ENCODE measurements around the gene MARCO.

MARCO gene, protein sequence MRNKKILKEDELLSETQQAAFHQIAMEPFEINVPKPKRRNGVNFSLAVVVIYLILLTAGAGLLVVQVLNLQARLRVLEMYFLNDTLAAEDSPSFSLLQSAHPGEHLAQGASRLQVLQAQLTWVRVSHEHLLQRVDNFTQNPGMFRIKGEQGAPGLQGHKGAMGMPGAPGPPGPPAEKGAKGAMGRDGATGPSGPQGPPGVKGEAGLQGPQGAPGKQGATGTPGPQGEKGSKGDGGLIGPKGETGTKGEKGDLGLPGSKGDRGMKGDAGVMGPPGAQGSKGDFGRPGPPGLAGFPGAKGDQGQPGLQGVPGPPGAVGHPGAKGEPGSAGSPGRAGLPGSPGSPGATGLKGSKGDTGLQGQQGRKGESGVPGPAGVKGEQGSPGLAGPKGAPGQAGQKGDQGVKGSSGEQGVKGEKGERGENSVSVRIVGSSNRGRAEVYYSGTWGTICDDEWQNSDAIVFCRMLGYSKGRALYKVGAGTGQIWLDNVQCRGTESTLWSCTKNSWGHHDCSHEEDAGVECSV

DNA sequence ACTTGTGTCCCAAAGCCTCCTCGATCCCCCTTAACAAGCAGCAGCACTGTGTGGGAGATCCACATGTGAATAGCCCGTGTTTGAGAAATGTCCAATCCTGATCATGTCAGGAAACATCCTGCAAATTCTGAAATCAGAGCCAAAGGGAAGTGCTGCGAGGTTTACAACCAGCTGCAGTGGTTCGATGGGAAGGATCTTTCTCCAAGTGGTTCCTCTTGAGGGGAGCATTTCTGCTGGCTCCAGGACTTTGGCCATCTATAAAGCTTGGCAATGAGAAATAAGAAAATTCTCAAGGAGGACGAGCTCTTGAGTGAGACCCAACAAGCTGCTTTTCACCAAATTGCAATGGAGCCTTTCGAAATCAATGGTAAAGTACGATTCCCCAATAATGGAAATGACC, at the start of gene MARCO:
Gene MARCO (plus strand): TSS at position 164 of the 400 bp plus-strand sequence. CDS start 107 bp downstream, at position 271.
- no peak for DNase-seq (ENCODE audit: insufficient read length, low spot score)
- no peak for TF ChIP-seq POLR2A (IDR thresholded peaks at IDR 0.05; ENCODE audit: low read depth, low read length)

DNA sequence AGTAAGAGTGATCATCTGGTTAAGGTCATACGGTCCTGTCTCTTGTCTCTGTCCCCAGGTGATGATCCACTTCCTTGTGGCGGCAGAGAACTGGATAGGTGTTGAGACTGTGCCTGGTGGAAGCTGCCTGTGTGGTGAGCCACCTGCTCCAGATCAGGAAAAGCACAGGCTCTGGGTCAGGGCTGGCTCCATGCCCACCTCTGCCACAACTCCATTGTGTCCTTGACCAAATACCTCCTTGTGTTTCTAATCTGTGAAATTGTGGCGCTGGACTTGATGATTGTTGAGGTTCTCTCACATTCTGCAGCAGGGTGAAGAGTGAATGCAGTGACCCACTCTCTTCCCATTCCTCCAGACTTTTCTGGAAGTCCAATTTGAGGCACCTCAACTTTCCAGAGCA, 48.9 kb upstream of the MARCO start:
- no peak for DNase-seq (ENCODE audit: insufficient read length, low spot score)
- no peak for TF ChIP-seq POLR2A (IDR thresholded peaks at IDR 0.05; ENCODE audit: low read depth, low read length)
- FAIRE-seq = no peak

More for the DNA sequence above, at the start of gene MARCO:
- FAIRE-seq = no peak

DNA sequence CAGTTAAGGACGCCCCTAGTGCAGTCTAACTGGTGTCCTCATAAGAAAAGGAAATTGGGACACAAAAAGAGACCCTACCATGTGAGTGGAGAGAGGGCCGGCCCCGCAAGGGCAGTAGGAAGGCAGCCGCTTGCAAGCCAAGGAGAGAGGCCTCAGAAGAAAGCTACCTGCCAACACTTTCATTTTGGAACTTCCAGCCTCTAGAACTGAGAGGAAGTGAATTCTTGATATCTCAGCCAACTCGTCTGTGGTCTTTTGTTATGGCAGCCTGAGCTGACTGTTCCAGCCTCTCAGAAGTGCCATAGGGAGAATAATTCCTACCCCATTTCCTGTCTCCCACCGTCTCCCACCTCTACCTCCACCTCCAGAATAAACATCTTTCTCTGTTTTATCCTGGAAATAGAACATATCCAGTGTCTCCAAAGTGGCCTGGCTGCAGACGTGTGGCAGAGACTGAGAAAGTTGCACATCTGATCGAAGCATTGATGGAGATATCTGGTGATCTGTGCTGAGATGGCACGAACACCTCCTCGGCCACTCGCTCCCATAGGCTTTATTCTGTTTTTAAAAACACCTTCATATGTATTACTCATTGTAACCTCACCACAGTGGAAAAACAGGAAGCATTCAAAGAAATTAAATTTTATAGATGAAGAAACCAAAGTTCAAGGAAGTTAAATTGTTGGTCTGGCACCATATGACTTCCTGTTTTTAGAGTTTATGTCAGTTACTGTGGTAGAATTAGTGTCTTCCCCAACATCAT, 39.5 kb upstream of the MARCO start:
- DNase-seq (ENCODE audit: insufficient read length, low spot score) = no peak
- no peak for FAIRE-seq
- TF ChIP-seq POLR2A (IDR thresholded peaks at IDR 0.05; ENCODE audit: low read depth, low read length) = no peak

DNA sequence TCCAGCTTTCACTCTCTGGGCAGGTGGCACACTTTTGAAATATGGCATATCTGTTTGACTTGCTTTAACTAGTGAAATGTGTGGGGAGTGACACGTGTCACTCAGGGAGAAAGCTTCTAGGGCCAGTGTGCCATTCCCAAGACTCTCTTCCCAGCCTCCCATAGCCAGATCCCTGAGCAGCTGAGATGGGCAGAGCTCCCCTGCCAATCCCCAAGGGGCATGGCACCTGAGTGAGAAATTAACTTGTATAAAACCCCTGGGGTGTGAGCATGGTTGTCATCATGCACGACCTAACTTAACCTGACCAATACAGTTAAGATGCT, 39.0 kb upstream of the MARCO start:
- DNase-seq (ENCODE audit: insufficient read length, low spot score) = no peak
- TF ChIP-seq POLR2A (IDR thresholded peaks at IDR 0.05; ENCODE audit: low read depth, low read length) = no peak
- FAIRE-seq = no peak

DNA sequence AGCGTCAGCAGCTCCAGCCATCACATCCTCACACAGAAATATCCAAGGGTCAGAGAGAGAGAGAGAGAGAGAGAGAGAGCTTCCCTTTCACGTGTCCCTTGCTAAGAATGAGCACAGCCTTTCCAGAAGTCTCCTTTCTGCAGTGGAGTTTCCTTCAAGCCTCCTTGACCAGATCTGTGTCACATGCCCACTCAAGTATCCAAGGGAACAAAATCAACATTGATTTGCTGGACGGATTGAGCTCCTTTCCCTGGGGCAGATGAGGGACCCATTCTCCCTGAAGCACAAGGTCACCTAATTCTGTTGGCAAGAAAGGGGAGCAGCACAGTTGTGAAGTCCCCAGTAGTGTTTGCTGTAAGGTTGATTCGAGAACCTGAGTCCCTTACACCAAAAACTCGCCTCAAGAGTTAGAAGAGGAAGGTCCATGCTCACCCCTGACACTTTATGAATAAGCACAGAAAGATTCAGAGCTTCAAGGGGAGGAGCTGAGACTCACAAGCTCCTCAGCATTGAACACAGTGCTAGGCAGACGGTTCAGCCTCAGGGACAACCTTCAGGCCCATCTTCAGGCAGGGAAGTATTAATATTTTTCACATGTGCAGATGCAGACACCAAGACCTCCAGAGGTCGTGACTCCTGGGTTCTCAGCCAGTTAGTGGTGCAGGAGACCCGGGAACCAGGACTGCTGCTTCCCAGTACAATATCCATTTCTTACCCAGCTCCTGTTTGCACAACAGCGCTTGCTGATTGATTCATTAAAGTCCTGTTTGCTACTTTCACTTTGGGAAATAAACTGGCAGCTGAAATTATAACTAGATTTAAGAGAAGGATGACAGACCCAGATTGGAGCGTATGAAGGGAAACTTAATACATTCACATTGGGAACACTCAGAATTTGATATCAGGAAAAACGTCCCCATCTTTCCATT, 38.2 kb upstream of the MARCO start:
- DNase-seq (ENCODE audit: insufficient read length, low spot score) (no peak), FAIRE-seq (no peak)
- TF ChIP-seq POLR2A (IDR thresholded peaks at IDR 0.05; ENCODE audit: low read depth, low read length) = no peak

DNA sequence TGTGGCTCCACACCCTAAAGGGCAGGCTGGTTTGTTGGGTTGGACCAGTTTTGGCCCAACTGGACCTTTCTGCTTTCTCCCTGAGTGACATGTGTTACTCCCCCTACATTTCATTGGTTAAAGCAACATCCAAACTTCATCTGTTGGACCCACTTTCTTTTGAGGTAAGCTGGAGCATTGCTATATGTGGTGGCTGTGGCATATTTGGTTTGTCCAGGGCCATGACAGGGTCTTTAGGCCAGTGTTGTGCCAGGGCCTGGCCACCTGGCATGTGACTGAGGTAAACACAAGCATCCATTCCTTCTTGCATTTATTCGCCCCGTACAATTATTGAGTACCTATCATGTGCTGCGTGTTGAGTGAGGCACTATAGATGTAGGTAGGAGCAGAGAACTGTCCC, 36.8 kb upstream of the MARCO start:
- FAIRE-seq (no peak), DNase-seq (ENCODE audit: insufficient read length, low spot score) (no peak)
- no peak for TF ChIP-seq POLR2A (IDR thresholded peaks at IDR 0.05; ENCODE audit: low read depth, low read length)

DNA sequence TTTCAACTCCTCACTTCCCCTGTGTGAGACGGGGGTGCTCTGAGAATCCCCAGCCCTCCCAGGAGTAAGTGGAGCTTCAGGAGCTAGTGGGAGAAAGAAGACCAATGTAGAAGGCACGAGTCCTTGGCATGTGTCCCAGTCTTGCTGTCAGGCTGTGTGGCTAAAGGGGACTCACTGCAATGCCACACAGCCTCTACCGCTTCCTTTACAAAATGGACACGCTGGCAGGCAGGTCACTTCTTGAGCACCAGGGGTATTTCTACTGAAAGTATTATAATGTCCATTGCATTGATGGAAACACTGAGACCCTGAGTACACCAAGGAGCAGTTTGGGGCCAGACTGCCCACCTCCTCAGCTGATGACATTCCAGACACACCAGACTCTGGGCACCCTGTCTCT, 35.8 kb upstream of the MARCO start:
- DNase-seq (ENCODE audit: insufficient read length, low spot score) (no peak), FAIRE-seq (no peak)
- TF ChIP-seq POLR2A (IDR thresholded peaks at IDR 0.05; ENCODE audit: low read depth, low read length) = no peak

DNA sequence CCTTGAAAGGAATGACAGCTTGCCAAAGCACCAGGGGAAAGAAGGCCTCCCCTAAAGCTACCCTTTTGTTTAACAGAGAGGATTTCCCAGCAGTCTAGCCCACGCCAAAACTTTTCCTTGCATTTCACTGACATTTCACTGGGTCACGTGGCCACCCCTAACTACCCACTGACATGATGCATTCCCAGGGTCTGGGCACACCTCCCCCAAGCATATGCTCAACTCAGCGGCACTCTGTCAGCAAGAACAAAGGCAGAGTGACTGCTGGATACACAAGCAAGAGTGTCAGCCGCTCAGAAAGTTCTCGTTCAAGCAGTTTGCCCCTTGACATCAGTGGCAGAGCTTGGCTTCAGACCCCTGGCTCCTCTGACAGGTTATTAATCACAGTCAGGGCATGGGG, 34.2 kb upstream of the MARCO start:
- DNase-seq (ENCODE audit: insufficient read length, low spot score) = no peak
- FAIRE-seq = no peak

DNA sequence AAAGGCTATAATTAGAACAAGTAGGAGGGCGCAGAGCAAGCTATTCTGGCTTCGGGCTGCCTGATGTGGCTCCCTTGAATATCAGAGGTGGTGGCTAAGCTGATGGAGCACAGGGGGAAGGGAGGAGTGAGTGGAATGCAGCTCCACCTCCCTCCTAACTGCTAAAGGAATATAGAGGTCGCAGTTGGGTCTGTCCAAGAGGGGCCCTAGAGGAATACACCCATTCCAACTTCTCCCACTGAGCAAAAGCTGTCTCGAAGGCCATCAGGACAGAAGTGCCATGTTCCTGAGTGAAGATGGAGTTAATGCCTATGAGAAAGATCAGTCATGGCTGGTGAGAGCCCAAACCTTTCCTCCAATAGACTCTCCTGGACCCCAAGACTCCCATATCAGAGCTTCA, 32.8 kb upstream of the MARCO start:
- FAIRE-seq = no peak
- DNase-seq (ENCODE audit: insufficient read length, low spot score) = no peak
- TF ChIP-seq POLR2A (IDR thresholded peaks at IDR 0.05; ENCODE audit: low read depth, low read length) = no peak

More for the DNA sequence above, 34.2 kb upstream of the MARCO start:
- TF ChIP-seq POLR2A (IDR thresholded peaks at IDR 0.05; ENCODE audit: low read depth, low read length) = no peak

DNA sequence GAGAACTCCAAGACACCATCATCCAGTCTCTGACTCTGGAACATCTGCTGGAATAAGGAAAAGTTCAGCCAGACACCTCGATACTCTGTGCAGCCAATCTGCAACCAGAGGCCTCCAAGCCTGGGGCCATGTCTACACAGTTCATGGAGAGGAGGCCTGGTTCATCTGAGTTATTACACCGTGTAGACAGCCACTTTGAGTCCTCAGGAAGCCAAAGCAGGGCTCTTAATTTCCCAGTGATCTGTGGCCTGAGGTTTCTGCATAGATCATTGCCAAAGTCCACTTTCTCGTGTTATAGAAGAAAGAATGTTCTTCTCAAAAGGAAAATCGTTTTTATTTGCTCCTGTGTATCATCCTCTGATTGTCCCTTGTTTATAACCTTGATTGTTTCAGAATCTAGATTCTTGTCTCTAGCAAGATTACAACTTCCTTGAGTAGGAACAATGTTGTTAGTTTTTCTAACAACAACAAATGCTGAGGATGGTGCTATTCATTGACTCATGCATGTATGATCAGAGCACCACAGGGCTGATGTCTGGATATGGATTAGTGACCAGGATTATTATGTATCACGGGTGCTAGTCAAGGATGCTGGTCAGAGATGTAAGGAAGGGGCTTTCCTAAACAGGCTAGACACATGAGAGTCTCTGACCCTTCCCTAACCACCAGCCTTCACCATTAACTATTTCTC, 30.7 kb upstream of the MARCO start:
- TF ChIP-seq POLR2A (IDR thresholded peaks at IDR 0.05; ENCODE audit: low read depth, low read length) = no peak
- DNase-seq (ENCODE audit: insufficient read length, low spot score) (no peak), FAIRE-seq (no peak)

DNA sequence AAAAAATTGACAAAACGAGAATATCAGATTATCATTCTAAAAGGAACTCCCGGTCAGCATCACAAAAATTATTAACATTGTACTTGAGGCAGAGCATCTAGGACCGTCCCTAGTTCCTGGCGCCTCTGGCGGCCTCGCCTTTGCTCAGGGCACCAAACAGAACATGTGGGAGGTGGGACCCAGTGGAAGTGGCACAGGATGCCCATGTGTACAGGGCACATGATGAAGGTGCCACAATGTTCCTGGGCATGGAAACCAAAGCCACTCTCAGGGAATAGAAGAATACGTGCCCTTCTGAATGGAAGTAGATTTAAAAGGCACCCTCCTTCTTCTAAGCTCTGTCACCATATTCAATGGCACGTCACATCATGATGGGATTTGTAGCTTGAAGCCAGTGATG, 30.1 kb upstream of the MARCO start:
- no peak for TF ChIP-seq POLR2A (IDR thresholded peaks at IDR 0.05; ENCODE audit: low read depth, low read length)
- FAIRE-seq = no peak
- no peak for DNase-seq (ENCODE audit: insufficient read length, low spot score)

DNA sequence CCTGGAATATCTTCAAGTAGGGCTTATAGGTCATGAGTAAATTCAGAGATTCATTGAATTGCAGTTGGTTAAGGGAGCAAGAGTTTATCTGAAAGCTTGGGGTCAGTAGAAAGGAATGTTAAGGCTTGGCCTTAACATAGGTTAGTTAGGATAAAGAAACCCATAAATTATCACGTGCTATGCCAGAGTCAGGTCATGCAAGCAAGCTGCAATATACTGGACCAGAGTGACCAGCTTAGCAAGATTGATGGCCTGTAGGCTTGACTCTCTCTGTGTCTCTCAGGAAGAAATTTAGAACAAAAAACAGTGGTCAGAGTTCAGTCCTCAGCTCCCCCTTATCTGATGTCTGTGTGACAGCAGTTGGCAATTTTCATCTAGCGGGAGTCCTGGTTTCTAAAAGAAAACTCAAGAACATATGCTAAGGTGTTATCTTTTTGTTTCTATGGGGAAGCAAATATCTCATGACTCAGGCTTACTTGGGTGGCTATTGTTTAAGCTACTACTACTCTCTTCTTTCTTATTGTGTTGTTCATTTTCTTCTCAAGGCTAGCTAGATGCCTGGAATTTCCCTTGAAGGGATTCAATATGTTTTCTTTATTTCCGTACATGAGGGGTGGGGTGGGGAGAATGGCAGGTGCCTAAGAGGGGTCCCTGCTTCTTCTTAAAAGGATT, 28.7 kb upstream of the MARCO start:
- TF ChIP-seq POLR2A (IDR thresholded peaks at IDR 0.05; ENCODE audit: low read depth, low read length) = no peak
- no peak for FAIRE-seq

More for the DNA sequence above, 28.7 kb upstream of the MARCO start:
- DNase-seq (ENCODE audit: insufficient read length, low spot score) = no peak

Data from H54 (cell line).